ENCODE results near the gene SVIL.
"Not testable (repeated sequence)": the region's sequence is repeated elsewhere in the genome, so short reads cannot be mapped to it uniquely, and the experiment has no call there.

DNA sequence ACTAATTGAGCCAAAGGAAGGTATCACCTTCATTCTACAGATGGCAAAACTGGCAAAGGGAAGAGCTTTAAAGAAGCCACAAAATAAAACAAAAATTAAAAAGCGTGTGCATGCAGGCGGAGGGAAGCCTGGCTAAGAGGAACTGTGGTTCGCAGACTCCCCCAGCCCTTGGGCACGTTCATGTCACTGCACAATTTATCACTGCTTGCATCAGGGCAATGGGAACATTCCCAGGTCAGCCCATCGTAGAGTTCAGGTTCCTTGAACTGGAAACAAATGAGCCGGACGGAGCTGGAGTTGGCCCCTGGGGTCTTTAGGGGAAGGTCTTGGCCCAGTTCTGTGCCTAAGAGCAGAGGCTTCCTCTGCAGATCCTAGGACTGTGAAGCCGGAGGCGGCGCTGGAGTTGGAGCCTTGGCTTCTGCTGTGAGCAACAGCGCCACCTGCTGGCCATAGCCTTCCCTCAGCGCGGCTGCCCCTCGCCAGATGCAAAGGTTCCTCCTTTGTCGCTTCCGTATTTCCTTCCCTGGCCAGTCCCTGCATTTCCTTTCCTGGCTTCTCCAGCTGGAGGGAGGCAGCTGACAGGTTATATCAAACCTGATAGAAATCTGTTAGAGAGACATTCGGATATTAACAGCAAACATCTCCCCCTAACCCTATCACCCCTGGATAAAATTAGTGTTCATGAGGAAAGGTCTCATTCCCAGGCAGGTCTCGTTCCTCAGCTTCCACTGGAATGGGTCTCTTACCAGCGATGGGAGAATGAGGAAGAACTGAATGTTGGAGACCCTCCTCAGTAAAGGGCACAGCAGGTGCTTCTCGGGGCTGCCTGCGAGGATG lies 185.8 kb downstream of the SVIL start:
- TF ChIP-seq, protein P1, sequence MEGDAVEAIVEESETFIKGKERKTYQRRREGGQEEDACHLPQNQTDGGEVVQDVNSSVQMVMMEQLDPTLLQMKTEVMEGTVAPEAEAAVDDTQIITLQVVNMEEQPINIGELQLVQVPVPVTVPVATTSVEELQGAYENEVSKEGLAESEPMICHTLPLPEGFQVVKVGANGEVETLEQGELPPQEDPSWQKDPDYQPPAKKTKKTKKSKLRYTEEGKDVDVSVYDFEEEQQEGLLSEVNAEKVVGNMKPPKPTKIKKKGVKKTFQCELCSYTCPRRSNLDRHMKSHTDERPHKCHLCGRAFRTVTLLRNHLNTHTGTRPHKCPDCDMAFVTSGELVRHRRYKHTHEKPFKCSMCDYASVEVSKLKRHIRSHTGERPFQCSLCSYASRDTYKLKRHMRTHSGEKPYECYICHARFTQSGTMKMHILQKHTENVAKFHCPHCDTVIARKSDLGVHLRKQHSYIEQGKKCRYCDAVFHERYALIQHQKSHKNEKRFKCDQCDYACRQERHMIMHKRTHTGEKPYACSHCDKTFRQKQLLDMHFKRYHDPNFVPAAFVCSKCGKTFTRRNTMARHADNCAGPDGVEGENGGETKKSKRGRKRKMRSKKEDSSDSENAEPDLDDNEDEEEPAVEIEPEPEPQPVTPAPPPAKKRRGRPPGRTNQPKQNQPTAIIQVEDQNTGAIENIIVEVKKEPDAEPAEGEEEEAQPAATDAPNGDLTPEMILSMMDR (conservative IDR thresholded peaks at IDR 0.05; ENCODE audit: low read length) = peak; percentile 63
- not testable (repeated sequence) for TF ChIP-seq EZH2phosphoT487 (IDR thresholded peaks at IDR 0.05; ENCODE audit: borderline replicate concordance)
